ENCODE data around the gene RTP5.
A peak's percentile ranks its signal among the peaks of the same experiment; 100 is the strongest.

- TF ChIP-seq CTCF (IDR thresholded peaks at IDR 0.05) (no peak), POLR2A (IDR thresholded peaks at IDR 0.05) (peak in 1 of 4 donors; percentile 13), POLR2AphosphoS5 (IDR thresholded peaks at IDR 0.05) (no peak)
Measured at GRCh38 chr2:241863536-241863954, 6.0 kb upstream of the RTP5 start.

All from upper lobe of left lung (tissue), 4 donors.